OCI-LY7 (cell line): ENCODE measurements around the gene RAPGEF5.

Experiments
- CTCF ChIP-seq: fragments of 200-600 bp; sonication (generic); conservative IDR thresholded peaks from 2 replicates; pipeline ENCODE4 v1.5.1; 2014; ENCODE audit warnings: mild to moderate bottlenecking, antibody characterized with exemption, low read length, moderate library complexity, mixed read lengths
- EZH2phosphoT487 ChIP-seq: fragments of 200-600 bp; sonication (generic); IDR thresholded peaks from 2 replicates; pipeline ENCODE4 v1.6.1; 2018; ENCODE audit warnings: low read depth, borderline replicate concordance, mild to moderate bottlenecking, mixed run types, antibody characterized with exemption, low read length, moderate library complexity, mixed read lengths

GRCh38 chr7:22230238-22230637 is 126.7 kb downstream of the RAPGEF5 start:
- TF ChIP-seq CTCF (no peak), EZH2phosphoT487 (no peak)
